ENCODE measurements around the gene CALD1.

Gene CALD1

DNA sequence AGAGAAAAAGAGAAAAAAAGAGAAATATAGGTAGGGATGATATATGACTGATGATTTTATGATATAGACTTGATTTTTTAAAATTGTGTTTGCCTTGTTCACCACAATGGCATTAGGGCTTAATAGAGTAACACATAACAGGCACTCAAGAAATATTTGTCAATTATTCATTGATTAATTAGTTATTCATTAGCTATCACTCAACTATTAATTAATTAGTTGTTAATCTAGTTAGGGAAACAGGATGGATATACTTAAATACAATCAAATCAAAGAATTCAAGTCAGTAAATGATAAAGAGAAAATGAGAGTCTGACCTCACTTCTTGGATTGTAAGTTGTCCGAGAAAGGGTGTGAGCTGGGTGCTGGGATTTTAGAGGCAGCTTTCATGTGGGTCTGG, 15.1 kb upstream of the CALD1 start:
- DNase-seq (ENCODE audit: low spot score): no peak

DNA sequence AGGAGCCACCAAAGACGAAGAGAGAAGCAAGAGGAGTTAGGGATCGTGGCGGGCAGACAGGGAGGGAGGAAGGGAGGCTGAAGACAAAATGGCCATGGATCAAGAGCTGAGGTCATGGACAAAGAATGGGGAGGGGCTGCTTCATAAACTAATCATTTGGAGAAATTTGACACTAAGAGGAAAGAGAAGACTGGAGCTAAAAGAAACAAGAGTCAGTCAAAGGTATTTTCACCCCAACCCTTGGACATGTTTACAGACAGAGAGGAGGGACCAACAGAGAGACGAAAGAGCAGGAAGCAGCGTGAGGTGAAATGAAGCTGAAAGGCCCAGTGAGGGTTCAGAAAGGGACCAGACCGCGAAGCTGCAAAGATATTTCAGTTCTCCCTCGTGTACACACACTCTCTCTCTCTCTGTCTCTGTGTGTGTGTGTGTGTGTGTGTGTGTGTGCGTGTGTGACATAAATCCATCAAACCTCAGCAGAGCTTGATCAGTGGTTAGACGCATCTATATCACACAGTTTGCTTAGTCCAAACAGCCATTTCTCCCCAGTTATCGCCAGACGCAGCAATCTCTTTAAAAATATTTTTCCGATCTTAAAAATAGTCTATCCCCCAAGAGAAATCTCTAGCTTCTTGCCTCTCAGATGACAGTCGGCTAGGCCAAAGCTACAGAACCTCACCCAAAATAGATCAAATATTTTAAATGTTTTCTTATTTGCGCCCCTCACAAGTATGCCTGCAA, 12.5 kb upstream of the CALD1 start:
- no peak for DNase-seq (ENCODE audit: low spot score)

DNA sequence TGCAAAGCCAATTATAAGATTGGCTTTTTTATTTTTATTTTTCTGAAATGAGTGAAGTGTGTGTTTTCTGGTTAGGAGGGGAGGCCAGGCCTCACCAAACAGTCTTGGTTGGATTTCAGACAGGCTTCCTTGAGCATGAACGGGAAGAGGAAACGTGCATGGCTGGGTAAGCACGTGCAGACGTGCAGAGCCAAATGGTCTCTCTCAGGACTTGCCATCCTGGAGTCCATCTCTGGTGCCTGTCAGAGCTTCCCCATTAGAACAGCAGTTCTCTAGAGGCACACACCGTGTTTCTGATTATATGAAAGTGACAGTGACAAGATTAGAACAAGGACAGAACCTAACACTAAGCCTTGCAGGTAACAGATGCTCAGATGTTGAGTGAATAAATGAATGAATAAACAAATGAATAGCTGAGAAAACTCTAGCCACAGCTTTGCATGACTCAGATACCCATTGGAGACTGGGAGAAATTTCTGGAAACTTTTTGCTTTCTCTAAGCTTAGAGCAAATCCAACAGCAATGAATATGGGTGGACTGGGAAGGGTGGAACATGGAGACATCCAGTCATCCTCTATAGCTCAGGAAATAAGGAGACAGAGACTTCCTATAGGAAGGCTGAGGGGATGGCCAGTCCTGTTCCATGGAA, 11.8 kb upstream of the CALD1 start:
- DNase-seq (ENCODE audit: low spot score): no peak

DNA sequence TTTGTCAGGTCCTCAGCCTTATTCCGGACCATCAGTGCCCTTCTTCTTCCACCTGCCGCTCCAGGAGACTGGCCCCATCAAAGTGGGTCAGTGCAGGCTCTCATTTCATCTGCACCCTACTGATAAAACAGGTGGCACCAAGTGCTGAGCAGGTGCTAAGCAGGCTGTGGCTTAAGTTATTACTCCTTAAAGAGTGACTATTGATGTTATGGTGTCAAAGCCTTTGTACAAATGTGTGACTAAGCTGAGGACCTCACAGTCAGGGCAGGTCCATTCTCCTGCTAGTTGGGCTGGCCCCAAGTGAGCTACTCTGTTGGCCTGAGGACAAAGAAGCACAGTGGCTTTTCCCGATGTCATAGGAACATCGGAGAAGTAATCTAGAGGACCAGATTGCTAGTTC, 11.2 kb upstream of the CALD1 start:
- no peak for DNase-seq (ENCODE audit: low spot score)

DNA sequence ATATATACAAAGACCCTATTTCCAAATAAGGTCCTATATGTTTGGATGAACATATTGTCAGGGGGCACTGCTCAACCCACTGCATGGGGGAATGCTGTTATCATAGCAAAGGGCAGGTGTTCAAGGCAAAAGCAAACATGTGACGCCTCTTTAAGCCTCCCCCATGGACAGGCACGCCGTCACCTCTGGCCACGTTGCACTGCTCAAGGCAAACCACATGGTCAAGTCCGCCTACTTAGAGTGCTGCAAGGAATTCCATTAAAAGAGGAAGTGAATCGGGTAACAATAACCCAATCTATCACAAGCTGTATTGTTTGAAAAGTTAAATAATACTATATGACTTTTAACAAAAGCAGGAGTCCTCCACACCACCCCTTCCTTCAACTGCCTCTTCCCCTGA, 8.8 kb upstream of the CALD1 start:
- DNase-seq (ENCODE audit: low spot score): no peak

DNA sequence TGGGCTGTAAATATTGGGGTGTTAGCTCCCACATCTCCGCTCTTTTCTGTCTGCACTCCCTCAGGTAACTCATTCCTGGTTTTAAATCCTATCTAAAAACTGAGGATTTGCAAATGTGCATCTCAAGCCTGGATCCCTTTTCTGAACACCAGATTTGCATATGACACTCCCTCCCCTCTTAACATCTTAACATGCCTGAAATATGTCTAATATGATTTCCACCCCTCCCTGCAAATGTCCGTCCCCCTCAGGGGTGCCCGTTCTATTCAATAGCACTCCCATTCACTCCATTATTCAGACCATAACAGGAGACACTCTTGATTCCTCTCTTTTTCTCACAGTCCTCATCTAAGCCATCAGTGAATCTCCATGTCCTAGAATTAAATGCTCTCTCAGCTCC, 8.3 kb upstream of the CALD1 start:
- no peak for DNase-seq (ENCODE audit: low spot score)

DNA sequence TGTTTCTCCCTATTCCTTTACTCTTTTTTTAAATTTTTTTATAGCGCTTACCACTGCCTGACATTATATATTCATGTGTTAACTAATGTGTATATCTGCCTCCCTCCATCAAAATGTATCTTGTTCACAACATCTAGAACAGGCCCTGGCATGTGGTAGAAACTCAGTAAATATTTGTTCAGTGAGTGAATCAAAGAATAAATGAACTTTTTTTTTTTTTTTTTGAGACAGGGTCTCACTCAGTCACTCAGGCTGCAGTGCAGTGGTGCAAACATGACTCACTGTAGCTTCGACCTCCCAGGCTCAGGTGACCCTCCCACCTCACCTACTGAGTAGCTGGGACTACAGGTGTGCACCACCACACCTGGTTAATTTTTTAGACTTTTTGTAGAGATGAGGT, 7.5 kb upstream of the CALD1 start:
- DNase-seq (ENCODE audit: low spot score): no peak

DNA sequence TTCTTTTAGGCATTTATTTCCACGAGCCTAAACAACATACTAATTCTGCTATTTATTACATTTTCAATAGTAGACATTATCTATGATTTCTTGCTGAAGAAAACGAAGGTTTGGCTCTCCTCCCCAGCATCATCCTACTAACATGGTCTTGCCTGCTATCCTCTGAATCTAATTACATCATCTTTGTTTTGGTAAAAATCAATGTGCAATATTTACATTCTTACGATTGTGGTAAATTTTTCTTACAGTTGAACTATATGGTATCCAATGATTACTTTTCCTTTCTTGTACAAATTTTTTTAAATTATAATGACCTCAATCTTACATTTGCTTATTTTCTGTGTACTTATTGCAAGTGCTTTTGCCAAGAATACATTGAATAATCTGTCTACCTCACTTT, 7.0 kb upstream of the CALD1 start:
- DNase-seq (ENCODE audit: low spot score): no peak

DNA sequence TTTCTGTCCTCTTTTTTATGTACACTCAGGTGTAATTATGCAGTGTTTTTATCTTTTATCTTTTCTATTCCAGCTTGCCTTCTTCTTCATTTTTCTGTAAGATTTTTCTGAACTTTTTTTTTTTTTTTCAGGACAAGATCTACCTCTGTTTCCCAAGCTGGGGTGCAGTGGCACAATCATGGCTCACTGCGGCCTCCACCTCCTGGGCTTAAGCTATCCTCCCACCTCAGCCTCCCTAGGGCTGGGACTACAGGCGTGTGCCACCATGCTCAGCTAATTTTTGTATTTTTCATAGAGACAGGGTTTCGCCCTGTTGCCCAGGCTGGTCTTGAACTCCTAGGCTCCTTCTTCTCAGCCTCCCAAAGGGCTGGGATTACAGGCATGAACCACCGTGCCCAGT, 6.3 kb upstream of the CALD1 start:
- no peak for DNase-seq (ENCODE audit: low spot score)

DNA sequence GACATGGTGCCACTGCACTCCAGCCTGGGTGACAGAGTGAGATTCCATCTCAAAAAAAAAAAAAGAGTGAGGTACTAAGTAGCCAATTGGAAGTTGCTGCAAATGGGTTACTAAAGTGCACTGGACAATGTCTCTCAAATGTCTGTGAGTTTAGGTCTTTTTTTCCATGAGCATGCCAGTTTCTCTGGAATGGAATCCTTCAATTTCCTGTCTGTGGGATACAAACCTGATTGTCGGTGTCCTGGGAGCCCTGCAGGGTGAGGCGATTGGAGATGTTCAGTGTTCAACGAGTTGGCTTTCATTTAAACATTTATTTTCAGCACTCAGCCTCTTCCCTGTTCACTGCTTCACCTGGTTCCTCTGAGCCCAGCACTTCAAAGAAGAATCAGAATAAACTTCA, 5.3 kb upstream of the CALD1 start:
- DNase-seq (ENCODE audit: low spot score): no peak

DNA sequence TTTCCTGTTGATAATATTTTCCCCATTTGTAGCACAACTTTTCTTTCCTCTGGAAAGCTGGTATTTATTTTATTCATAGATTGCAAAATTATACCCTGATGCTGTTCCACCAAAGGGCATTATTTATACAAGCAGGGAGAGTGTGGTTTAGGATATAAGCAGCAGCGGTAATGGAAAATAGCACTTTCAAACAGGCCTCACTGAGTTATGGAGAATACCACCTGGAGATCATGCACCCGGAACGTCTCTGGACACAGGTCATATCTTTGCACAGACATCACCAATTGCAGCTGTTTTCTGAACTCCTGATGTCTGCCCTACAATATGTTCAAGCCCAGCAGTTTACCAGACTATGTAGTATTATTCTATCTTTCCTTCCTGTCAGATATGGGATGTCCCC, 2.0 kb upstream of the CALD1 start:
- DNase-seq (ENCODE audit: low spot score): no peak

DNA sequence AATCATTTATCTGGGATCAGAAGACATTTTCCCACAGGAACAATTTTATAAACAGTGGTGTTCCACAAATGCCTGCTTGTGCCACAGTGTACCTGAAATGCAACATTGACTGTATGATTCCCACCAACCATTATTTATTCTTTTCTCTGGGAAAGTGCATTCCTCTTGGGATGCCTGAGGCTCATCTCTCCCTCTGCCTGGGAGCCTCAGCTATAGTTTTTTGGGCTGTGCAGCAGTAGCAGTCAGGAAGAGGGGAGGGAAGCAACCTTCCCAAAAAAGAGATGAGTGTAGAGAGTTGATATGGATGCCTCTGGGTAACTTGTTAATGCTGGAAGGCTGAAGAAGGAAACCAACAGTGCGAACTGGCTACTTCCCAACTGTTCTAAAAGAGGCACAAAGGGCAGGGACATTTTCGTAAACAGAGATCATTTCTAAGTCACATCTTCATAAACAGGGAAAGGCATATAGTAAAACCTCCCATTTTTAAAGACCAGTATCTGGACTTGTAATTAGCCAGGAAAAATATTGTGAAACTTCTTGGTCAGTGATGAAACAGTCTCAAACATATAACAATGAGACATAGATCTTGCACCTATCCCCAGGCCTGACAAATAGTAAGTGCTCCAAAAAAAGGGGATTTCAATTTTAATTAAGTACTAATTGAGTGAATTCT, 1.4 kb upstream of the CALD1 start:
- DNase-seq (ENCODE audit: low spot score): no peak

DNA sequence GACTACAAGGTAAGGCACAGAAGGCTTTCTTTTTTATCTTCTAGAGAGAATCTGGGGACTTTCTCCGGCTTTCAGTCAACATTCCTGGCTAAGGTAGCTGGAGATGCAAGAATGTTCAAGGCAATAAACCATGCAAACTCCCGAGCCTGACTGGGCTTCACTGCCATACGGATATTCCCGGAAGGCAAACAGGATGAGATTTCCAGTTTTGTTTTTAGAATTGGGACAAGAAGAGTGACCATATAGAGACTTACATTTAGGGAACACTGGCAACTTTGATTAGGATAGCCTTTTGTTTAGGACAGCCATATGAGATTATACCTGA, 269 bp downstream of the CALD1 start:
- no peak for DNase-seq (ENCODE audit: low spot score)

DNA sequence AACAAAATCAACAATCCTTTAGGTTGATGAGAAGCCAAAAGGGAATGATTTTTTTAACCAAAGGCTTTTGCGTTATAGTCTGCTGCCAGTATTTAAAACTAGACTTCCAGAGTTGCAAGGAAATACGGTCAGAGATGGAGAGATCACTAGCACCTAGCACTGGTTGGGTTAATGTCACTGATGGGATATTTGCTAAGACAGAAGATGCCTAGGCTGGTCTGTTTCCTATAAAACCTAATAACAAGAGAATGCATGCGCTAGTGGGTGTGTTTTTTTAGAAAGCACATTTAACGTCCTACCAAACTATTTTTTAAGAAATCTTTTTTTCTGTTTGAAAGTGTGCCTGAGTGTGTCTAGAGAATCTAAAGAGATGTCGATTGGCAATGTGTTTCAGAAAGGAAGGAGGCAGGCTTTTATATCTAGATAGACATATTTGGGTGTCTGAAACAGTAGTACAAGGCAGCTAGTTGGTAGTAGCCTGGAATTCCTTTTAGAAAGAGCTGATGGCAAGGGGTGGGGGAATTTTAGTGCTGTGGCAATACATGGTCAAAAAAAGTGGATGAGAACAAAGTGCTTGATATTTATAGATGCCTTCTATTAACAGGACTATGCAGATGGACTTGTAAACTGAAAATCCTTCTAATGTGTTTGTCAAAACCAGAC, 863 bp downstream of the CALD1 start:
- no peak for DNase-seq (ENCODE audit: low spot score)

DNA sequence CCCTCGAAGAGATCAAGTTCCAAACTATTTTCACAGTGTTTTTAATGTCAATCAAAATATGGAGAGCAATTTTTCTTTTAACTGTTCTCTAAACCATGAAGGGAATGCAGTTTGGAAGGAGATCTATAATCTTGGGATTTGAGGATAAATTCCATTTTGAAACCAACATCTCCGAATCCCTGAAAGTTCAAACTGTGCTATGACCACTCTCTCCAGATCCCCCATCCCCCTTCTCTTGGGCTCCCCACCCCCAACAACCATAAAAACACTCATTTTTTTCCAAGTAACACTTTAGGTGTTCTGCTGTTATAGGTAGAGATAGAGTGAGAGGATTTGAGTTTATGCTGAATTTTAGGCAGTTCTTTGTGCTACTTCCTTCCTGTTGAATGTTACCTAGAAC, 1.7 kb downstream of the CALD1 start:
- no peak for DNase-seq (ENCODE audit: low spot score)

DNA sequence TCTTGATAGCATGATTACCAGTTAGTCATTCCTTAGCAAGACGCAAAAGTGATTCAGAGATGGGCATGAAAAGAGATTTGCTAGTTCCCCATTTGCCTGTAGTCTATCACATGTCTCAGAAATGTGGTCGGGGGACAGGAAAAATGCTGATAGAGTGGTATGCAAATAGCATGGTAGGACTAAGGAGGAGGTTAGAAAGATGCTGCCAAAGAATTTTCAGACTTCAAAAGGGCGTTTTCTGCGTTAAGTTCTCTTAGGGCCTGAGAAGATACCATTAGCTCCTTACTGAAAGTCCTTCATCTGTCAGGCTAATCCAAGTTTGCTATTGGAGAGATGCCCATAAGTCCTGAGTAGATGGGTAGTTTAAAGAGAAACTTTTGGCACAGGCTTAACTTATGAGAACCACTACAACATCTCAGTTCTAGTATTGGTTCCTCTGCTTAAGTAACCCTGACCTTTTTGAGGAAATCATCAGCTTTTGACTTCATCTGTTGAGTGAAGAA, 2.7 kb downstream of the CALD1 start:
- DNase-seq (ENCODE audit: low spot score): no peak

DNA sequence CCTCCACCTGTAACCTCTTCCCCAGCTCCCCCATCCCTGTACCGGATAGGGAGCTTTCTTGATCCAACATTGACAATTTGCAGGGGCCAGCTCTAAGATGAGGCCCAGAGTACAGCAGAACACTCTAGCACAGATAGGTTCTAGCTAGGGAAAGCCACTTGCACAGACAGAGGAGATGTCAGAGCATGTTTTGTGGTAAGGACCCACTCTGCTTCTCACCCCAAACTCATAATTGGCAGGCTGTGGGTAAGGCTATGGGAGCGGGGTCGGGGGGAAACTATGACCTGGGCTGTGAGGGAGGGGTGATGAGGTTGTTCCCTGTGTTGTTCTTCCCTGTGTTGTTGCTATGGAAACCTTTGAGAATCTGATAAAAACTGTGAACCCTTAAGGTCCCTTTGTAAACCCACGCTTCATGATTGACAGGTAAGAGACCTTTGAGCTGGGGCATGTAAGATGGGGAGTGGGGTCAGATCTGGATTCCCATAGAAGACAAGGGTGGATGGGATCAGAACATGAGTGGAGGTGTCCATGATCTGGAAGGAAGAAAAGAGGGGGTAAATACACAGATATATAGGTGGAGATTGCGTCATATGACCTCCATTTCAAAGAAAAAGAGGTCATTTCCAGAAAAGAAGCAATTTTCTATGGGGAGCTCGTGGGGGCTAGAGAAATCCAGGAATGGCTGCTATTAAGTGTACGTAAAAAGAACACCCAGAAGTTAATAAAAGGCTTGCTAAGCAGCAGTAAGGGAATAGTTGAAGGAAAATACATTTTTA, 4.0 kb downstream of the CALD1 start:
- no peak for DNase-seq (ENCODE audit: low spot score)

DNA sequence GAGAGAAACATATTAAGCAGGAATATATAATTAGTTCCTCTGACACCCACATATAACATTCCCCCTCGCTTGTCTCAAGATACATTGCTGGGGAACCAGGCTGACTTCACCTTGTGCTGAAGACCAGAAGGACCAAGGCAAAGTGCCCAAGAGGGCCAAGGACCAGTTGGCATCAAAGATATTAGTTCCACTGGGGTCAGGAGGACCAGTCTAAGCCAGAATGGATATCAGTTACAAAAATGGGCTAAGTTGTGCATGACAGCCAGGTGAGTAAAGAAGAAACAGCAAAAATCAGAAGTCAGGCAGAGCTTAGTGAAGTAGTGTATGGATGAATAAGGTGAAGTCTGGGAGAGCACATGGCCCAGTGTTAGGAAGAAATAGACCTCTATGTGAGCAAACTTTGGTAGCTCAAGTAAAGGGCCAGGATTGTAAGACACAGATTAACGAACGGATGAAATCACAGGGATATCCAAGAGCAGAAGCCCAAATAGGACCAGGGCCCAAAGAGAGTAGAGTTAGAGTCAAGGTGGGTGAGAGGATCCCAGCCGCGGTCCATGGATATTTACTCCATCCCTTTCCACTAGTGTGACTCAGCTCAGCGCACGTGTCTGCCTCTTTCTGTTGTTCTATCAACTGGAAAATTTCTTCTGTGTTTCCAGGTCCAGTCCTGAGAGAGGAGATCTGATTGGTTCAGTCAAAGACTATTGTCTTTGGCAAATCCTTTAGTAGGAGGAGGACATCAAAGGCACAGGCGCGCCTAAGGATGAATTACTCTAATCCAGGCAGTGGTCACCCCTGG, 5.0 kb downstream of the CALD1 start:
- no peak for DNase-seq (ENCODE audit: low spot score)

DNA sequence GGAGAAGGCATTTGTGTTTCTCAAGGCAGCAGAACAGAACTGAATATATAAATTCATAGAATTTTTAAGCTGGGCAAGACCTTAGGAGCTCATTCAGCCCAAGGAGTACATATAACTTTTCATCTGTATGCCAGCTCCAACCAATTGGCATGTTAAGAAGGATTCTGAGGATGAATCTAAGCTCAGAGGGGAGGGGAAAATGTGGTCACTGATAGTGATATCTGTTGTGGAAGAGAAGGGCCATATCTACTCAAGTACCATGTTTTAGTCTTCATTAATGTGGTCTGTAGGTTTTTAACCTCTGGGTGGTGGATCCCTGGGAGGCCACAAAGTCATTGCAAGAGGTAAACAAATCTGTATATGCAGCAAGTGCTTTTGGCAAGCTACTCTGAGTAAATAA, 6.4 kb downstream of the CALD1 start:
- DNase-seq (ENCODE audit: low spot score): no peak

DNA sequence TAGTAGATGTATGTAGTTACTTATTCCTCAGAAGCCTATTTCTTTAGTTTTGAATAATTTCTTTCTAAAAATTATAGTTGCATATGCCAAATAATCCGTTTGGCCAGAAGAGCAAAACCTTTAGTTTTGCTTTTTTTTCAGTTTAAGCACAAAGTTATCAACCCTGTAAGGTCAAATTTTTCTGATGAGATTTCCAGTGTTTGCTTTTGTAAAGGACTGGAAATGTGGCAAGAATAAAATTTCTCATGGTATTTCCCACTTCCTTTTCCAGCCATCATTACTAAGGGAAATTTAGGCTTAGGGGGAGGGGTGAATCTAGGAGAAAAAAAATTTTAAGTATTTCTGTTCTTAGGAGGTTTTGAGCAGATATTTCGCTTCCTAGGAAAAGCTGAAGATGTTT, 7.6 kb downstream of the CALD1 start:
- DNase-seq (ENCODE audit: low spot score): no peak

DNA sequence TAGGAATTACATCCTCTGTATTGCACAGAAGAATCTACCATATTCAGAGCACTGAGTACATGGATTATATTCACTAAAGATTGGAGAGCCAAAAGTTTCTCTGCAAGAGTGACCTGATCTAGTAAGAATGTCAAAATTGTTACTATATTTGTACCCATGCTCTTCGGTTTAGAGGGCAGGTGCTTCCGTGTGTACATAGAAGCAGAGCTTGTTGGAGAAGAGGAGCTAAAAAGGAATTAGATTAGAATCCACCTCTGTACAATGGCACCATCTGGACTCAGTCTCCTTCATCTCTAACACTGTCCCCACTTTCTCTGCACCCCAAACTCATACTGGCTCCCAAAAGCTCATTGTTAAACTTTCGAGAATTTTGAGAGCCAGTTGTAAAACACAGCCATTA, 8.3 kb downstream of the CALD1 start:
- no peak for DNase-seq (ENCODE audit: low spot score)
